ENCODE measurements around the gene TMEM255B. TPM values are rescaled to one million over a fixed set of nuclear protein-coding genes. Genes with fewer than 3 reads are reported as not detected.

Gene TMEM255B
- total RNA-seq, 2 experiments from 2014 or later = 1.3 to 1.8 TPM

DNA sequence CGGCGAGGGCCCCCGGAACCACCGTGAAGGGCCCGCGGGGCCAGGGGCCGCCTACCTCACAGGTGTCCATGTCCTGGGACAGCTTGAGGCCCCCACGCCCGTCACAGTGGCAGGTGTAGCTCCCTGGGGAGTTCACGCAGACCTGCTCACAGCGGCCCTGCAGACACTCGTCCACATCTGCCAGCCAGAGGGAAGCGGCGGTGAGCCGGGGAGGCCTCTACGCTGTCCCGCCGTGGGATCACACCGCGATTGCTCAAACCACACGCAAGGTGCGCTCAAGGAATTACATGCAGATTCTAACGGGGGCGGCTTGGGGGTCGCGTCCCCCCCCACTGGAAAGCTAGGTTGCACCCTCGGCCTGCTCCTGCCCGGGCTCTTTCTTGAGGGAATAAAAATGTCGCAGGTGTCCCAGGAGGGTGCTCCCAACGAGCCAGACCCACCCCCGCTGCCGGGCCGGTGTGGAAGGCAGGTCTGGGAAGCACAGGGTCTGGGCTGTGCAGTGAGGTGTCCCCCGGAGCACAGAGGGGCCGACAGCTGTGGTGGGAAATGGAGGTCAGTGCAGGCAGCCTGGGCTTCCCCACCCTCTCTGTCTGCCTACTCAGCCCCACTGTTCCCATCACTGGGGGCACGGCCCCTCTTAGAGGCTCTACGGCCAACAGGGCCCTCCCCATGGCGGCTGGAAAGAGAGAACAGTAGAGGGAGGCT, 75.6 kb downstream of the TMEM255B start:
- no peaks in the 10 kb centered on the region for H3K27me3 Mint-ChIP-seq
- no peaks in the 10 kb centered on the region for H3K36me3 Mint-ChIP-seq (ENCODE audit: low read depth)
- H3K4me1 Mint-ChIP-seq = peaks cover 13% of the 10 kb centered on the region
- ChIA-PET CTCF (no interaction called here), POLR2A (no interaction called here)
- DNase-seq = no peak
- H3K27ac Mint-ChIP-seq = no peak overlapping the region
- no peak overlapping the region for H3K4me3 Mint-ChIP-seq
- no peaks in the 10 kb centered on the region for H3K9me3 Mint-ChIP-seq

DNA sequence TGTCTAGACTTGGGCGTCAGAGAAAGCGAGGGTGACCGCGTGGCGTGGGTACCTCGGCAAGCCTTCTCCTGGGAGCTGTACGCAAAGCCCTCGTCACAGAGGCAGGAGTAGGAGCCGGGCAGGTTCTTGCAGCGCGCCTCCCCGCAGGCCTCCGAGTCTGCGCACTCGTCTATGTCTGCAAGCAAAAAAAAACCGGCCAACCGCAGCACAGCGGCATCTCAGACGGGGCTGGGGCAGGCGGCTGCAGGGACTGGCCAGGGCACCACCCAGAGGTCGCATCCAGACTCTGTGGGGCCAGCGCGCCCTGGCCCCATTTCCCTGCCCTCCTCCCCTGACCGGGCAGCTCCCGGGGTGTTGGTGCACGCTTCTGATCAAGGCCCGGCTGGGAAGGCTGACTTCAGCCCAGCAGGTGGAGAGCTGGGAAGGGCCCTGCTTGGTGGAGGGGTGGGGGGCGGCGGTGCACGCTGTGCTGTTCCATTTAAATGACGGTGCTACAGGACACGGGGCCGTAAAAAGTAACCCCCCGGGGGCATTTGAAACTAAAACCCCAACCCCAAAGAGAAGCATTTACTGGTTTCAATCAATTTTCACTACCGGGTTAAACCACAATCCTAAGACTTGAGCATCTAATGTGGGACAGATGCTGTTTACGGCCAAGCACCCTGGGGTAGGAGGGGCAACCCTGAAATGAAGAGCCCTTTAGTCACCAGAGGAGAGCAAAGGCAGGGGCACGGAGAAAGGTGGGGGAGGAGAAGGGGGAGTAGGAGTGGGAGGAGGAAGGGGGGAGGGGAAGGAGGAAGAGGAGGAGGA, 76.6 kb downstream of the TMEM255B start:
- Mint-ChIP-seq H3K36me3 (ENCODE audit: low read depth) (no peaks in the 10 kb centered on the region), H3K4me1 (peaks cover 13% of the 10 kb centered on the region), H3K9me3 (no peaks in the 10 kb centered on the region), H3K27ac (no peak overlapping the region), H3K27me3 (no peaks in the 10 kb centered on the region), H3K4me3 (no peak overlapping the region)
- ChIA-PET POLR2A (no interaction called here), CTCF (interaction anchor here (0.6 kb wide), 1 partner anchor 366 kb away, joined by 3 read pairs; no protein-coding TSS in a partner anchor)
- DNase-seq = no peak

- Mint-ChIP-seq H3K4me3 (no peak overlapping the region), H3K4me1 (peaks cover 20% of the 10 kb centered on the region), H3K27me3 (no peaks in the 10 kb centered on the region), H3K27ac (peak overlapping the region; percentile 46), H3K9me3 (peaks cover 4% of the 10 kb centered on the region), H3K36me3 (ENCODE audit: low read depth) (no peaks in the 10 kb centered on the region)
- ChIA-PET CTCF (no interaction called here), POLR2A (no interaction called here)
- DNase-seq = no peak
Measured at GRCh38 chr13:113836768-113837559, 77.9 kb downstream of the TMEM255B start.

- no peak overlapping the region for H3K4me3 Mint-ChIP-seq
- H3K4me1 Mint-ChIP-seq = peaks cover 22% of the 10 kb centered on the region
- H3K9me3 Mint-ChIP-seq = peaks cover 5% of the 10 kb centered on the region
- H3K27ac Mint-ChIP-seq = peak overlapping the region; percentile 46
- no peaks in the 10 kb centered on the region for H3K36me3 Mint-ChIP-seq (ENCODE audit: low read depth)
- ChIA-PET POLR2A (no interaction called here), CTCF (no interaction called here)
- no peaks in the 10 kb centered on the region for H3K27me3 Mint-ChIP-seq
- DNase-seq = no peak
Measured at GRCh38 chr13:113837560-113838355, 78.7 kb downstream of the TMEM255B start.

GRCh38 chr13:113838711-113839201, 79.7 kb downstream of the TMEM255B start:
- Mint-ChIP-seq H3K27ac (no peak overlapping the region), H3K27me3 (no peaks in the 10 kb centered on the region), H3K9me3 (peaks cover 5% of the 10 kb centered on the region), H3K36me3 (ENCODE audit: low read depth) (no peaks in the 10 kb centered on the region), H3K4me1 (peaks cover 22% of the 10 kb centered on the region), H3K4me3 (no peak overlapping the region)
- DNase-seq = no peak
- CTCF ChIA-PET = no interaction called here
- POLR2A ChIA-PET = no interaction called here

GRCh38 chr13:113839536-113840204, 80.6 kb downstream of the TMEM255B start:
- Mint-ChIP-seq H3K4me3 (no peak overlapping the region), H3K4me1 (peaks cover 22% of the 10 kb centered on the region), H3K36me3 (ENCODE audit: low read depth) (no peaks in the 10 kb centered on the region), H3K9me3 (peaks cover 5% of the 10 kb centered on the region), H3K27ac (no peak overlapping the region), H3K27me3 (no peaks in the 10 kb centered on the region)
- ChIA-PET CTCF (interaction anchor here (1.4 kb wide), 1 partner anchor 8 kb away, joined by 4 read pairs; no protein-coding TSS in a partner anchor), POLR2A (no interaction called here)
- DNase-seq = no peak

DNA sequence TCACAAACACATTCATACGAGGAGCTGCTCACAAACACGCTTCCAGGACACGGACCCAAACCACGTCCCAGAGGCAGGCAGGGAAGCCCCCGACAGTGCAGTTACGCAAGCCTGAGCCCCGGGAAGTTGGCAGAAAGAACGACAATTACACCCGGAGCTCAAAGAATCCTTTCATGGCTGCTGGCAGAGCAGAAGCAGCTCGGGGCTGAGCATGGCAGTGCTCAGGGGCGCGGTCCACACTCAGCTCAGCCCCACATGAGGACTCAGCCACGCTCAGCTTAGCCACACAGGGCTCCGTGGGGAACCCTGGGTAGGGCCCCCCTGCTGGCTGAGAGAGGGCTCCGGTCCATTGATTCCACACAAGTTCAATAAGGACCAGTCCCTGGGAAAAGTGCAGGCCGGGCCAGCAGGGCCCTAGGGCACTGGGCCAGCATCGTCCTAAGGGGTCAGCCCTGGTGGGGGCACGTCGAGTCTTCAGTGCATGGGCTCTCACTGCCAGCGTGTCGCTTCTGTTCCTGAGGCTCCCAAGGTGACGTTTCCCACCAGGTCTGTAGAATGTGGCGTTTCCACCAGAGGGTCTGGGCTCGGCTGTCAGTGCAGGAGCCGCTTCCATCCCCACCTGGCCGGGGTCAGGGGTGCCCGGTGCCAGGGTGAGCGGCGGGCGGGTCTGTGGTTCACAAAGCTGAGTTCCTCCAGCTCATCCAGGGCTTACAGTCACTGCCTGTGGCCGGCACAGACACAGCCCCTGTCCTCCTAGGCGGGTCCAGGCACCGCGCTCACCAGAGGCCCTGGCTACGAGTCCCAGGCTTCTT, 81.7 kb downstream of the TMEM255B start:
- Mint-ChIP-seq H3K4me3 (no peak overlapping the region), H3K27ac (no peak overlapping the region), H3K36me3 (ENCODE audit: low read depth) (no peaks in the 10 kb centered on the region), H3K9me3 (peaks cover 5% of the 10 kb centered on the region), H3K27me3 (no peaks in the 10 kb centered on the region), H3K4me1 (peaks cover 24% of the 10 kb centered on the region)
- ChIA-PET POLR2A (no interaction called here), CTCF (interaction anchor here (0.9 to 1.4 kb wide), 2 partner anchors 7 to 19 kb away, joined by 4 read pairs; no protein-coding TSS in a partner anchor)
- no peak for DNase-seq

DNA sequence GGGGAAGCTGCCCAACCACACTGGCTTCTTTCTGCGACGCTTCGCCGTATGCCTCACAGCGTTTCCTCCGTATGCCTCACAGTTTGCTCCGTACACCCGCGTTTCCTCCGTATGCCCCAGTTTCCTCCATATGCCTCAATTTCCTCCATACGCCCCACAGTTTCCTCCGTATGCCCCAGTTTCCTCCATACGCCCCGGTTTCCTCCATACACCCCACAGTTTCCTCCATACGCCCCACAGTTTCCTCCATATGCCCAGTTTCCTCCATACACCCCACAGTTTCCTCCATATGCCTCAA, 82.3 kb downstream of the TMEM255B start:
- peaks cover 28% of the 10 kb centered on the region for H3K4me1 Mint-ChIP-seq
- H3K27me3 Mint-ChIP-seq = no peaks in the 10 kb centered on the region
- ChIA-PET CTCF (interaction anchor here (0.9 kb wide), 1 partner anchor 20 kb away, joined by 4 read pairs; no protein-coding TSS in a partner anchor), POLR2A (no interaction called here)
- no peak overlapping the region for H3K27ac Mint-ChIP-seq
- no peaks in the 10 kb centered on the region for H3K36me3 Mint-ChIP-seq (ENCODE audit: low read depth)
- DNase-seq = no peak
- no peak overlapping the region for H3K4me3 Mint-ChIP-seq
- peaks cover 5% of the 10 kb centered on the region for H3K9me3 Mint-ChIP-seq

GRCh38 chr13:113842336-113843062, 83.5 kb downstream of the TMEM255B start:
- Mint-ChIP-seq H3K4me3 (no peak overlapping the region), H3K36me3 (ENCODE audit: low read depth) (no peaks in the 10 kb centered on the region), H3K9me3 (peaks cover 5% of the 10 kb centered on the region), H3K27ac (no peak overlapping the region), H3K4me1 (peaks cover 26% of the 10 kb centered on the region), H3K27me3 (no peaks in the 10 kb centered on the region)
- no peak for DNase-seq
- CTCF ChIA-PET = interaction anchor here (1.0 kb wide), 1 partner anchor 403 kb away, joined by 3 read pairs; no protein-coding TSS in a partner anchor
- POLR2A ChIA-PET = interaction anchor here (0.7 kb wide), 1 partner anchor 22 kb away, joined by 7 read pairs; no protein-coding TSS in a partner anchor

DNA sequence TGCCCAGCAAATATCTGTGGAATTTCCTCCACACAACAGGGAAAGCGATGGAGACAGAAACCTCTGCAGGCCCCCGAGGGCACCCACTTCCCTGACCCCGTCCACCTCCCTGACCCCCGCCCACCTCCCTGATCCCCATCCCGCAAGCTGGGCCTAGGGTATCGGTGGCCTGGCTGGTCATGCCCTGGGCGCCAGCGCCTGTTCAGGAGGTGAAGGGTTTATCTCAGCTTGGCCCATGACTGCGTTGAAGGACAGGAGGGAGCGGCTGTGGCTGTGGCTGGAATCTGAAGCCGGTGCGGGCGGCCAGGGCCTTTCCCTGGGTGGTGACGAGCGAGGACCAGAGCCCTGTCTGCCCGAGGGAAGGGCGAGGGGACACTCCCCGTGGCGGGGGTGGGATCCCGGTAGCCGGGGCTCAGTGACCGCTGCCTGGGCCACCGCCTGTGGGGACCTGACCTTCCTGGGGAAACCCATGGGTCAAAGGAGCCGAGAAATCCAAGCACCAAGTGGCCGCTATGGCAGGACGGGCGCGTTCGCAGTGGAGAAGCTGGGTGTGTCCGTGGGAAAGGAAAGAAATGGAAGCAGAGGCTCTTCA, 84.1 kb downstream of the TMEM255B start:
- H3K4me3 Mint-ChIP-seq = no peak overlapping the region
- H3K4me1 Mint-ChIP-seq = peaks cover 22% of the 10 kb centered on the region
- CTCF ChIA-PET = interaction anchor here (1.0 kb wide), 1 partner anchor 402 kb away, joined by 3 read pairs; no protein-coding TSS in a partner anchor
- H3K36me3 Mint-ChIP-seq (ENCODE audit: low read depth) = no peaks in the 10 kb centered on the region
- DNase-seq = no peak
- no peak overlapping the region for H3K27ac Mint-ChIP-seq
- POLR2A ChIA-PET = no interaction called here
- H3K27me3 Mint-ChIP-seq = no peaks in the 10 kb centered on the region
- peaks cover 5% of the 10 kb centered on the region for H3K9me3 Mint-ChIP-seq
